HEK293 (cell line): ENCODE data around the gene FGF19.

Experiments used
- CTCF ChIA-PET: fragments of 350-600 bp; formaldehyde crosslinking; extraction: SDS; loops from one replicate; lab custom pipeline; 2021; ENCODE audit warnings: antibody characterized with exemption; lab: Yijun Ruan, JAX
- POLR2A ChIA-PET: fragments of 300-600 bp; formaldehyde crosslinking; extraction: SDS; loops from one replicate; lab custom pipeline; 2020; ENCODE audit warnings: antibody characterized with exemption, inconsistent platforms; lab: Yijun Ruan, JAX
- H3K27ac ChIP-seq: fragments of 200-500 bp; sonication (Bioruptor generic); 2 replicates; pipeline ENCODE4 v1.5.1; 2014; ENCODE audit warnings: low read depth, low read length, control low read depth, inconsistent platforms; ENCODE audit errors: extremely low read depth
- H3K36me3 ChIP-seq, 2 experiments: fragments of 200-500 bp in 1 of 2; sonication (Bioruptor generic) in 1 of 2; 1 replicate in 1 of 2; 2 replicates in 1 of 2; pipeline ENCODE4 v1.5.1; 2014 to 2017; ENCODE audit warnings: inconsistent platforms in 2 of 2, low read length in 2 of 2; ENCODE audit not compliant: control insufficient read depth in 2 of 2, insufficient read depth in 1 of 2
- H3K4me1 ChIP-seq: fragments of 200-500 bp; sonication (Bioruptor generic); 2 replicates; pipeline ENCODE4 v1.5.1; 2014; ENCODE audit warnings: mild to moderate bottlenecking, low read length, inconsistent platforms; ENCODE audit not compliant: control insufficient read depth, insufficient read depth
- H3K4me3 ChIP-seq: 2 replicates; pipeline ENCODE4 v1.5.1; 2011; ENCODE audit warnings: low read depth, mild to moderate bottlenecking, control low read depth, low read length, moderate library complexity
- H3K9me3 ChIP-seq: fragments of 200-500 bp; sonication (Bioruptor generic); 2 replicates; pipeline ENCODE4 v1.5.1; 2014; ENCODE audit warnings: low read depth, low read length, inconsistent platforms; ENCODE audit not compliant: control insufficient read depth, insufficient read depth
- MEIS1 ChIP-seq: sonication (generic); formaldehyde crosslinking; IDR thresholded peaks from 2 replicates; pipeline ENCODE4 v1.8.1; 2022; ENCODE audit warnings: missing genetic modification reagents, mild to moderate bottlenecking, borderline replicate concordance
- REST ChIP-seq: fragments of 450-650 bp; formaldehyde crosslinking; IDR thresholded peaks from 2 replicates; pipeline ENCODE4 v1.5.1; 2016; ENCODE audit warnings: missing biosample characterization, missing genetic modification characterization
- SCRT1 ChIP-seq: fragments of 450-650 bp; formaldehyde crosslinking; IDR thresholded peaks from 2 replicates; pipeline ENCODE4 v1.5.1; 2016; ENCODE audit warnings: missing biosample characterization, missing genetic modification characterization, borderline replicate concordance
- WT1 ChIP-seq: fragments of 450-650 bp; formaldehyde crosslinking; IDR thresholded peaks from 2 replicates; pipeline ENCODE4 v1.5.1; 2016; ENCODE audit warnings: missing biosample characterization, missing genetic modification characterization
- ZBTB26 ChIP-seq: fragments of 450-650 bp; formaldehyde crosslinking; optimal IDR thresholded peaks from 2 replicates; pipeline ENCODE3; 2016; ENCODE audit warnings: missing biosample characterization, mild to moderate bottlenecking, missing genetic modification characterization
- ZFP37 ChIP-seq: fragments of 450-650 bp; formaldehyde crosslinking; IDR thresholded peaks from 2 replicates; pipeline ENCODE4 v1.5.1; 2016; ENCODE audit warnings: missing biosample characterization, missing genetic modification characterization
- ZNF138 ChIP-seq: fragments of 450-650 bp; formaldehyde crosslinking; IDR thresholded peaks from 2 replicates; pipeline ENCODE4 v1.5.1; 2016; ENCODE audit warnings: missing biosample characterization, missing genetic modification characterization, borderline replicate concordance
- ZNF157 ChIP-seq: fragments of 450-650 bp; formaldehyde crosslinking; IDR thresholded peaks from 2 replicates; pipeline ENCODE4 v1.5.1; 2016; ENCODE audit warnings: missing biosample characterization, missing genetic modification characterization
- ZNF184 ChIP-seq: fragments of 450-650 bp; IDR thresholded peaks from 2 replicates; pipeline ENCODE4 v1.5.1; 2018; ENCODE audit warnings: missing biosample characterization, mild to moderate bottlenecking, missing genetic modification characterization
- ZNF19 ChIP-seq: fragments of 450-650 bp; formaldehyde crosslinking; IDR thresholded peaks from 2 replicates; pipeline ENCODE4; 2016; ENCODE audit warnings: missing biosample characterization, missing genetic modification characterization, low read depth
- ZNF223 ChIP-seq: fragments of 450-650 bp; formaldehyde crosslinking; IDR thresholded peaks from 2 replicates; pipeline ENCODE4 v1.5.1; 2016; ENCODE audit warnings: missing biosample characterization, missing genetic modification characterization
- ZNF37A ChIP-seq: fragments of 450-650 bp; IDR thresholded peaks from 2 replicates; pipeline ENCODE4 v1.5.1; 2018; ENCODE audit warnings: missing biosample characterization, missing genetic modification characterization
- ZNF391 ChIP-seq: fragments of 450-650 bp; formaldehyde crosslinking; IDR thresholded peaks from 2 replicates; pipeline ENCODE4 v1.5.1; 2016; ENCODE audit warnings: low read depth, missing biosample characterization, missing genetic modification characterization, borderline replicate concordance
- ZNF488 ChIP-seq: fragments of 450-650 bp; formaldehyde crosslinking; IDR thresholded peaks from 2 replicates; pipeline ENCODE4 v1.5.1; 2016; ENCODE audit warnings: missing biosample characterization, missing genetic modification characterization
- ZNF513 ChIP-seq: fragments of 450-650 bp; IDR thresholded peaks from 2 replicates; pipeline ENCODE4 v1.5.1; 2018; ENCODE audit warnings: missing biosample characterization, missing genetic modification characterization
- ZNF621 ChIP-seq: fragments of 450-650 bp; formaldehyde crosslinking; IDR thresholded peaks from 2 replicates; pipeline ENCODE4 v1.5.1; 2017; ENCODE audit warnings: missing biosample characterization, missing genetic modification characterization
- ZNF837 ChIP-seq: fragments of 450-650 bp; formaldehyde crosslinking; IDR thresholded peaks from 2 replicates; pipeline ENCODE4 v1.5.1; 2016; ENCODE audit warnings: missing biosample characterization, missing genetic modification characterization

Gene FGF19

GRCh38 chr11:69656536-69657455, 47.0 kb downstream of the FGF19 start:
- H3K9me3 ChIP-seq = no peaks in the 10 kb centered on the region
- H3K4me3 ChIP-seq = no peak overlapping the region
- H3K4me1 ChIP-seq = no peaks in the 10 kb centered on the region
- H3K27ac ChIP-seq = no peak overlapping the region
- ChIA-PET POLR2A (interaction anchor here (1.6 to 1.9 kb wide), 2 partner anchors 14 to 18 kb away, joined by 6 read pairs; partner anchors contain the start of gene LTO1), CTCF (interaction anchor here (0.7 to 1.5 kb wide), 3 partner anchors 13 to 525 kb away, joined by 3 to 4 read pairs (median 4); no protein-coding TSS in a partner anchor)
- H3K36me3 ChIP-seq = peaks cover 5 to 18% of the 10 kb centered on the region in 2 experiments; a peak in 1 of 3 replicates
- TF ChIP-seq ZNF837 (tag by site-specific recombination) = no peak
- no peak for TF ChIP-seq SCRT1 (tag by site-specific recombination)
- no peak for TF ChIP-seq MEIS1 (CRISPR knock-in tag)
- no peak for TF ChIP-seq ZNF223
- TF ChIP-seq ZNF621 = no peak
- no peak for TF ChIP-seq ZNF391 (tag by site-specific recombination)
- TF ChIP-seq REST (tag by site-specific recombination) = no peak
- no peak for TF ChIP-seq WT1 (tag by site-specific recombination)
- no peak for TF ChIP-seq ZFP37 (tag by site-specific recombination)
- no peak for TF ChIP-seq ZNF184 (tag by site-specific recombination)
- TF ChIP-seq ZNF157 (tag by site-specific recombination) = no peak
- TF ChIP-seq ZNF138 (tag by site-specific recombination) = no peak
- TF ChIP-seq ZBTB26 = no peak
- no peak for TF ChIP-seq ZNF513 (tag by site-specific recombination)
- TF ChIP-seq ZNF37A (tag by site-specific recombination) = no peak
- no peak for TF ChIP-seq ZNF19 (tag by site-specific recombination)
- TF ChIP-seq ZNF488 = no peak
